ENCODE measurements around the gene GNB1L. TPM values are rescaled to one million over a fixed set of nuclear protein-coding genes. Genes with fewer than 3 reads are reported as not detected.

Gene GNB1L
- total RNA-seq, 1 experiment from 2014 or later, result 18.0 TPM

DNA sequence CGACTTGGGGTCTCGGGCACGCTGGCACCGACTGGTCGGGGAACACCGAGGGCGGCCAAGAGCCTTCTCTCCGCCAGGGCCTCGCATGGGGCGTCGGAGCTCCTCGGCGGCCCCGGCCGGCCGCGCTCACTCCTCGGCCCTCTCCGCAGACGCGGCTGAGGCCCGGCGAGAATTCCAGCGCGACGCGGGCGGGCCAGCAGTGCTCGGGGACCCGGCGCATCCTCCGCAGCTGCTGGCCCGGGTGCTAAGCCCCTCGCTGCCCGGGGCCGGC lies 88.5 kb downstream of the GNB1L start:
- ChIA-PET POLR2A (no interaction called here), CTCF (interaction anchor here (1.4 to 5.4 kb wide), 7 partner anchors 11 to 144 kb away, joined by 3 to 44 read pairs (median 6); partner anchors contain the start of gene GP1BB)
- Mint-ChIP-seq H3K36me3 (no peaks in the 10 kb centered on the region), H3K27ac (no peak overlapping the region), H3K9me3 (no peaks in the 10 kb centered on the region), H3K27me3 (ENCODE audit: low read depth) (peaks cover 91% of the 10 kb centered on the region), H3K4me1 (peaks cover 30% of the 10 kb centered on the region), H3K4me3 (no peak overlapping the region)
- peak; percentile 41 for DNase-seq (ENCODE audit: low spot score)
- ATAC-seq, result peak; percentile 1; the same call in 1 of the 2 replicates
- TF ChIP-seq, protein P1, sequence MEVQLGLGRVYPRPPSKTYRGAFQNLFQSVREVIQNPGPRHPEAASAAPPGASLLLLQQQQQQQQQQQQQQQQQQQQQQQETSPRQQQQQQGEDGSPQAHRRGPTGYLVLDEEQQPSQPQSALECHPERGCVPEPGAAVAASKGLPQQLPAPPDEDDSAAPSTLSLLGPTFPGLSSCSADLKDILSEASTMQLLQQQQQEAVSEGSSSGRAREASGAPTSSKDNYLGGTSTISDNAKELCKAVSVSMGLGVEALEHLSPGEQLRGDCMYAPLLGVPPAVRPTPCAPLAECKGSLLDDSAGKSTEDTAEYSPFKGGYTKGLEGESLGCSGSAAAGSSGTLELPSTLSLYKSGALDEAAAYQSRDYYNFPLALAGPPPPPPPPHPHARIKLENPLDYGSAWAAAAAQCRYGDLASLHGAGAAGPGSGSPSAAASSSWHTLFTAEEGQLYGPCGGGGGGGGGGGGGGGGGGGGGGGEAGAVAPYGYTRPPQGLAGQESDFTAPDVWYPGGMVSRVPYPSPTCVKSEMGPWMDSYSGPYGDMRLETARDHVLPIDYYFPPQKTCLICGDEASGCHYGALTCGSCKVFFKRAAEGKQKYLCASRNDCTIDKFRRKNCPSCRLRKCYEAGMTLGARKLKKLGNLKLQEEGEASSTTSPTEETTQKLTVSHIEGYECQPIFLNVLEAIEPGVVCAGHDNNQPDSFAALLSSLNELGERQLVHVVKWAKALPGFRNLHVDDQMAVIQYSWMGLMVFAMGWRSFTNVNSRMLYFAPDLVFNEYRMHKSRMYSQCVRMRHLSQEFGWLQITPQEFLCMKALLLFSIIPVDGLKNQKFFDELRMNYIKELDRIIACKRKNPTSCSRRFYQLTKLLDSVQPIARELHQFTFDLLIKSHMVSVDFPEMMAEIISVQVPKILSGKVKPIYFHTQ (CRISPR knock-in tag; IDR thresholded peaks at IDR 0.05), result no peak
- TF ChIP-seq ZNF317 (CRISPR knock-in tag; IDR thresholded peaks at IDR 0.05; ENCODE audit: borderline replicate concordance, low read depth), result no peak
- no peak for TF ChIP-seq FOXK1 (CRISPR knock-in tag; IDR thresholded peaks at IDR 0.05)
- TF ChIP-seq, protein P2, sequence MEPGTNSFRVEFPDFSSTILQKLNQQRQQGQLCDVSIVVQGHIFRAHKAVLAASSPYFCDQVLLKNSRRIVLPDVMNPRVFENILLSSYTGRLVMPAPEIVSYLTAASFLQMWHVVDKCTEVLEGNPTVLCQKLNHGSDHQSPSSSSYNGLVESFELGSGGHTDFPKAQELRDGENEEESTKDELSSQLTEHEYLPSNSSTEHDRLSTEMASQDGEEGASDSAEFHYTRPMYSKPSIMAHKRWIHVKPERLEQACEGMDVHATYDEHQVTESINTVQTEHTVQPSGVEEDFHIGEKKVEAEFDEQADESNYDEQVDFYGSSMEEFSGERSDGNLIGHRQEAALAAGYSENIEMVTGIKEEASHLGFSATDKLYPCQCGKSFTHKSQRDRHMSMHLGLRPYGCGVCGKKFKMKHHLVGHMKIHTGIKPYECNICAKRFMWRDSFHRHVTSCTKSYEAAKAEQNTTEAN (CRISPR knock-in tag; IDR thresholded peaks at IDR 0.05), result no peak
- no peak for TF ChIP-seq IRF2 (CRISPR knock-in tag; IDR thresholded peaks at IDR 0.05; ENCODE audit: borderline replicate concordance, low read depth)
- no peak for TF ChIP-seq TP53 (CRISPR knock-in tag; IDR thresholded peaks at IDR 0.05)

DNA sequence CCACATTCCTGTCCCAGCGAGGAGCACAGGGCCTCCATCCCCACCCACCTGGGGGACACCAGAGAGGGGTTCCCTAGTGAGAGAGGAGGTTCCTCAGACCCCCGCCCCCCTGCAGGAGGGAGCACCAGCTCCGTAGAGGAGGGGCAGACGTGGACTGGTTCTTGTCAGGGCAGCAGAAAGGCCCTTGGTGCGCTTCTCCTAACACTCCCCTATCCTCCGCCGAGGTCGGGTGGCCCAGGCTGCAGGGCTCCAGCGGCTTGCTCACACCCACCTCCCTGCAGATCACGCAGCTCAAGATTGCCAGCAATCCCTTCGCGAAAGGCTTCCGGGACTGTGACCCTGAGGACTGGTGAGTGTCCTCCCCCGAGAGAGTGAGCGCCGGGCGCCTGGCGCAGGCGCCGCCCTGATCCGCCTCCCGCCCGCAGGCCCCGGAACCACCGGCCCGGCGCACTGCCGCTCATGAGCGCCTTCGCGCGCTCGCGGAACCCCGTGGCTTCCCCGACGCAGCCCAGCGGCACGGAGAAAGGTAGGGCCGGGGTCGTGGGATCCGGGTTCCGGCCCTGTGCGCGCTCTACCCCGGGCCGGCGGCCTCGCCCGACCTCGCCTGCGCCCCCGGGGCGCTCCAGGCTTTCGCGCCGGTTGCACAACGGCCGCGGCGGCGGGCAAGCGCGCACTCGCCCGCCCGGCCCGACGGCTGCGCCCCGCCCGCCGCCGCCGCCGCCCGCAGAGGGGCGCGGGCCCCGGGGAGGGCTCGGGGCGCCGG lies 89.0 kb downstream of the GNB1L start:
- Mint-ChIP-seq H3K27me3 (ENCODE audit: low read depth) (peaks cover 87% of the 10 kb centered on the region), H3K4me3 (peak overlapping the region; percentile 60), H3K9me3 (no peaks in the 10 kb centered on the region), H3K27ac (no peak overlapping the region), H3K36me3 (no peaks in the 10 kb centered on the region), H3K4me1 (peaks cover 30% of the 10 kb centered on the region)
- POLR2A ChIA-PET, result interaction anchor here (0.6 to 1.3 kb wide), 2 partner anchors 10 to 46 kb away, joined by 3 read pairs; no protein-coding TSS in a partner anchor
- TF ChIP-seq ZNF263 (CRISPR knock-in tag; IDR thresholded peaks at IDR 0.05; ENCODE audit: low read depth), result peak; percentile 74; the same call in 1 of the 2 replicates
- TF ChIP-seq, protein P3, sequence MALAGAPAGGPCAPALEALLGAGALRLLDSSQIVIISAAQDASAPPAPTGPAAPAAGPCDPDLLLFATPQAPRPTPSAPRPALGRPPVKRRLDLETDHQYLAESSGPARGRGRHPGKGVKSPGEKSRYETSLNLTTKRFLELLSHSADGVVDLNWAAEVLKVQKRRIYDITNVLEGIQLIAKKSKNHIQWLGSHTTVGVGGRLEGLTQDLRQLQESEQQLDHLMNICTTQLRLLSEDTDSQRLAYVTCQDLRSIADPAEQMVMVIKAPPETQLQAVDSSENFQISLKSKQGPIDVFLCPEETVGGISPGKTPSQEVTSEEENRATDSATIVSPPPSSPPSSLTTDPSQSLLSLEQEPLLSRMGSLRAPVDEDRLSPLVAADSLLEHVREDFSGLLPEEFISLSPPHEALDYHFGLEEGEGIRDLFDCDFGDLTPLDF (CRISPR knock-in tag; IDR thresholded peaks at IDR 0.05), result no peak
- 0 out of 2 replicates have a peak, but pooled peaks have one; percentile 27 for TF ChIP-seq ZNF423 (CRISPR knock-in tag; IDR thresholded peaks at IDR 0.05)
- TF ChIP-seq, protein P4, sequence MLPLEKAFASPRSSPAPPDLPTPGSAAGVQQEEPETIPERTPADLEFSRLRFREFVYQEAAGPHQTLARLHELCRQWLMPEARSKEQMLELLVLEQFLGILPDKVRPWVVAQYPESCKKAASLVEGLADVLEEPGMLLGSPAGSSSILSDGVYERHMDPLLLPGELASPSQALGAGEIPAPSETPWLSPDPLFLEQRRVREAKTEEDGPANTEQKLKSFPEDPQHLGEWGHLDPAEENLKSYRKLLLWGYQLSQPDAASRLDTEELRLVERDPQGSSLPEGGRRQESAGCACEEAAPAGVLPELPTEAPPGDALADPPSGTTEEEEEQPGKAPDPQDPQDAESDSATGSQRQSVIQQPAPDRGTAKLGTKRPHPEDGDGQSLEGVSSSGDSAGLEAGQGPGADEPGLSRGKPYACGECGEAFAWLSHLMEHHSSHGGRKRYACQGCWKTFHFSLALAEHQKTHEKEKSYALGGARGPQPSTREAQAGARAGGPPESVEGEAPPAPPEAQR (CRISPR knock-in tag; IDR thresholded peaks at IDR 0.05), result no peak
- ATAC-seq (peak; percentile 10), DNase-seq (ENCODE audit: low spot score) (peak; percentile 48)
- CTCF ChIA-PET, result interaction anchor here (1.4 to 5.4 kb wide), 8 partner anchors 11 to 144 kb away, joined by 3 to 44 read pairs (median 5); partner anchors contain the start of gene GP1BB

DNA sequence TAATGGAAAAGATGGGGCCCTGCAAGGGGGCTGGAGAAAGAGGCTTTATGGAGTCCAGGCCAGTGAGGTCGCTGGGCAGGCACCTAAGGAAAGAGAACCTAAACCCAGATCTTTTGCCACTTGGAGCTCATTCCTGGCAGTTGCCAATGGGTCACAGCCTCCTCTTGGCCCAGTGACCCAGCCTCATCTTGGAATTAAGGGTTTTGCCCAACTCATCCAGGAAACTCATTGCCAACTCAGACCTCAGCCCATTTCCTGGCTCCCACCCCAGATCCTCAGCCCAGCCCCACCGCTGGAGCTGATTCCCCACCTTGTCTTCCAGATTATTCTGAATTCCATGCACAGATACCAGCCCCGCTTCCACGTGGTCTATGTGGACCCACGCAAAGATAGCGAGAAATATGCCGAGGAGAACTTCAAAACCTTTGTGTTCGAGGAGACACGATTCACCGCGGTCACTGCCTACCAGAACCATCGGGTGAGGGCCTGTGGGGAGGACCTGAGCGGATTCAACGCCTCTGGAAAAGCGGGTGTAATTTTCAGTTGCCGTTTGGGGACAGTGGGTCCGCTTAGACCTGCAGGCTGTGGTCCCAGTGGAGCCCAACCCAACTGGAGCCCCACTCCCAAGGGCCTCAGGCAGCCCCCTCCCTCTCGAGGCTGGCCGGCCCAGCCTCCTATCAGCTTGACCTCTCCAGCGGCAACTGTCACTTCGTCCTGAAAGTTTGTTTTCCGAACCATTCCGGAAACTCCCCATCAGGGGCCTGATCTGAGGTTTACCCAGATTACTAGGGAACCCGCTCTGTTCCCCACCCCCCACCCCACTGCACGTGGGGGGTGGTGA lies 89.8 kb downstream of the GNB1L start:
- DNase-seq (ENCODE audit: low spot score), result peak; percentile 38
- CTCF ChIA-PET, result interaction anchor here (1.3 to 5.4 kb wide), 7 partner anchors 10 to 145 kb away, joined by 3 to 44 read pairs (median 6); partner anchors contain the start of gene GP1BB
- TF ChIP-seq, protein P5, sequence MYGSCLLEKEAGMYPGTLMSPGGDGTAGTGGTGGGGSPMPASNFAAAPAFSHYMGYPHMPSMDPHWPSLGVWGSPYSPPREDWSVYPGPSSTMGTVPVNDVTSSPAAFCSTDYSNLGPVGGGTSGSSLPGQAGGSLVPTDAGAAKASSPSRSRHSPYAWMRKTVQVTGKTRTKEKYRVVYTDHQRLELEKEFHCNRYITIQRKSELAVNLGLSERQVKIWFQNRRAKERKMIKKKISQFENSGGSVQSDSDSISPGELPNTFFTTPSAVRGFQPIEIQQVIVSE (CRISPR knock-in tag; IDR thresholded peaks at IDR 0.05; ENCODE audit: borderline replicate concordance), result no peak
- no peak for TF ChIP-seq SMAD4 (CRISPR knock-in tag; IDR thresholded peaks at IDR 0.05)
- TF ChIP-seq, protein P6, sequence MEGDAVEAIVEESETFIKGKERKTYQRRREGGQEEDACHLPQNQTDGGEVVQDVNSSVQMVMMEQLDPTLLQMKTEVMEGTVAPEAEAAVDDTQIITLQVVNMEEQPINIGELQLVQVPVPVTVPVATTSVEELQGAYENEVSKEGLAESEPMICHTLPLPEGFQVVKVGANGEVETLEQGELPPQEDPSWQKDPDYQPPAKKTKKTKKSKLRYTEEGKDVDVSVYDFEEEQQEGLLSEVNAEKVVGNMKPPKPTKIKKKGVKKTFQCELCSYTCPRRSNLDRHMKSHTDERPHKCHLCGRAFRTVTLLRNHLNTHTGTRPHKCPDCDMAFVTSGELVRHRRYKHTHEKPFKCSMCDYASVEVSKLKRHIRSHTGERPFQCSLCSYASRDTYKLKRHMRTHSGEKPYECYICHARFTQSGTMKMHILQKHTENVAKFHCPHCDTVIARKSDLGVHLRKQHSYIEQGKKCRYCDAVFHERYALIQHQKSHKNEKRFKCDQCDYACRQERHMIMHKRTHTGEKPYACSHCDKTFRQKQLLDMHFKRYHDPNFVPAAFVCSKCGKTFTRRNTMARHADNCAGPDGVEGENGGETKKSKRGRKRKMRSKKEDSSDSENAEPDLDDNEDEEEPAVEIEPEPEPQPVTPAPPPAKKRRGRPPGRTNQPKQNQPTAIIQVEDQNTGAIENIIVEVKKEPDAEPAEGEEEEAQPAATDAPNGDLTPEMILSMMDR (IDR thresholded peaks at IDR 0.05), result no peak
- no peak for TF ChIP-seq ZNF263 (CRISPR knock-in tag; IDR thresholded peaks at IDR 0.05; ENCODE audit: low read depth)
- no peak for TF ChIP-seq JAZF1 (CRISPR knock-in tag; IDR thresholded peaks at IDR 0.05)
- no peak for TF ChIP-seq FOXP1 (CRISPR knock-in tag; IDR thresholded peaks at IDR 0.05; ENCODE audit: borderline replicate concordance)

More for the DNA sequence above, 89.8 kb downstream of the GNB1L start:
- Mint-ChIP-seq H3K27me3 (ENCODE audit: low read depth) (peaks cover 85% of the 10 kb centered on the region), H3K4me3 (peak overlapping the region; percentile 60), H3K27ac (peak overlapping the region; percentile 70), H3K9me3 (no peaks in the 10 kb centered on the region), H3K36me3 (no peaks in the 10 kb centered on the region), H3K4me1 (peaks cover 35% of the 10 kb centered on the region)
- POLR2A ChIA-PET, result interaction anchor here (1.3 kb wide), 1 partner anchor 9 kb away, joined by 3 read pairs; no protein-coding TSS in a partner anchor
- no peak for ATAC-seq

All from WTC11 (cell line).